ENCODE results near the gene OPTC.

DNA sequence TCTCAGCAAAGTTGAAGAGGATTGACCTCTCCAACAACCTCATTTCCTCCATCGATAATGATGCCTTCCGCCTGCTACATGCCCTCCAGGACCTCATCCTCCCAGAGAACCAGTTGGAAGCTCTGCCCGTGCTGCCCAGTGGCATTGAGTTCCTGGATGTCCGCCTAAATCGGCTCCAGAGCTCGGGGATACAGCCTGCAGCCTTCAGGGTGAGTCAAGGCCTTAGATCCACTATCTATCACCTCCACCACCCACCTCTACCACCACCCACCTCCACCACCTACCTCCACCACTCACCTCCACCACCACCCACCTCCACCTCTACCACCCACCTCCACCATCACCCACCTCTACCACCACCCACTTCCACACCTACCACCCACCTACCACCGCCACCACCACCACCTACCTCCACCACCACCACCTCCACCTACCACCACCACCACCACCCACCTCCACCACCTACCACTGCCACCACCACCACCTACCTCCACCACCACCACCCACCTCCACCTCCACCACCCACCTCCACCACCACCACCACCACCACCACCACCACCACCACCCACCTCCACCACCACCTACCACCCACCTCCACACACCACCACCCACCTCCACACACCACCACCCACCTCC, 5.8 kb downstream of the OPTC start:
- TF ChIP-seq, protein P1, sequence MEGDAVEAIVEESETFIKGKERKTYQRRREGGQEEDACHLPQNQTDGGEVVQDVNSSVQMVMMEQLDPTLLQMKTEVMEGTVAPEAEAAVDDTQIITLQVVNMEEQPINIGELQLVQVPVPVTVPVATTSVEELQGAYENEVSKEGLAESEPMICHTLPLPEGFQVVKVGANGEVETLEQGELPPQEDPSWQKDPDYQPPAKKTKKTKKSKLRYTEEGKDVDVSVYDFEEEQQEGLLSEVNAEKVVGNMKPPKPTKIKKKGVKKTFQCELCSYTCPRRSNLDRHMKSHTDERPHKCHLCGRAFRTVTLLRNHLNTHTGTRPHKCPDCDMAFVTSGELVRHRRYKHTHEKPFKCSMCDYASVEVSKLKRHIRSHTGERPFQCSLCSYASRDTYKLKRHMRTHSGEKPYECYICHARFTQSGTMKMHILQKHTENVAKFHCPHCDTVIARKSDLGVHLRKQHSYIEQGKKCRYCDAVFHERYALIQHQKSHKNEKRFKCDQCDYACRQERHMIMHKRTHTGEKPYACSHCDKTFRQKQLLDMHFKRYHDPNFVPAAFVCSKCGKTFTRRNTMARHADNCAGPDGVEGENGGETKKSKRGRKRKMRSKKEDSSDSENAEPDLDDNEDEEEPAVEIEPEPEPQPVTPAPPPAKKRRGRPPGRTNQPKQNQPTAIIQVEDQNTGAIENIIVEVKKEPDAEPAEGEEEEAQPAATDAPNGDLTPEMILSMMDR (IDR thresholded peaks at IDR 0.05): no peak
- no peak for TF ChIP-seq POLR2A (IDR thresholded peaks at IDR 0.05)

Data from sigmoid colon (tissue), 3 donors.